GM18517 (cell line): ENCODE results near the gene GPHA2.
"Not testable (repeated sequence)": the region's sequence is repeated elsewhere in the genome, so short reads cannot be mapped to it uniquely, and the experiment has no call there.

Source experiments
- ATAC-seq: cut with Tn5 transposase; IDR thresholded peaks from one replicate; pipeline ENCODE4 v1.9.1; 2021; ENCODE audit warnings: mild to moderate bottlenecking, moderate library complexity; ENCODE audit not compliant: unreplicated experiment

GPHA2 gene

GRCh38 chr11:64935359-64936081 lies at the start of gene GPHA2:
GPHA2 (minus strand) TSS chr11:64935893; CDS start chr11:64935460, 433 bp downstream.
- ATAC-seq: no peak

- ATAC-seq: not testable (repeated sequence)
Observed at GRCh38 chr11:64983339-64983738, 47.6 kb upstream of the GPHA2 start.

GRCh38 chr11:64976651-64977050 lies 41.0 kb upstream of the GPHA2 start:
- no peak for ATAC-seq

GRCh38 chr11:64974124-64974523 lies 38.4 kb upstream of the GPHA2 start:
- ATAC-seq: no peak

GRCh38 chr11:64971421-64972233 lies 35.9 kb upstream of the GPHA2 start, which contains the start of gene MAJIN:
MAJIN (minus strand) TSS chr11:64972108; CDS start chr11:64959405, 12,703 bp downstream.
- no peak for ATAC-seq

GRCh38 chr11:64970731-64971151 lies 35.0 kb upstream of the GPHA2 start:
- no peak for ATAC-seq

- ATAC-seq: no peak
Observed at GRCh38 chr11:64969209-64969608, 33.5 kb upstream of the GPHA2 start.

GRCh38 chr11:64967375-64967774 lies 31.7 kb upstream of the GPHA2 start:
- no peak for ATAC-seq

GRCh38 chr11:64963072-64963631 lies 27.5 kb upstream of the GPHA2 start:
- no peak for ATAC-seq

- ATAC-seq: no peak
Observed at GRCh38 chr11:64960719-64961118, 25.0 kb upstream of the GPHA2 start.

- no peak for ATAC-seq
Observed at GRCh38 chr11:64959498-64959897, 23.8 kb upstream of the GPHA2 start.

GRCh38 chr11:64954201-64954600 lies 18.5 kb upstream of the GPHA2 start:
- ATAC-seq: no peak

GRCh38 chr11:64951529-64951928 lies 15.8 kb upstream of the GPHA2 start:
- ATAC-seq: no peak

GRCh38 chr11:64947208-64947814 lies 11.6 kb upstream of the GPHA2 start:
- ATAC-seq: no peak

GRCh38 chr11:64936539-64936938 lies 846 bp upstream of the GPHA2 start:
- ATAC-seq: no peak

GRCh38 chr11:64934682-64935358 lies 873 bp downstream of the GPHA2 start:
- ATAC-seq: no peak

GRCh38 chr11:64933935-64934681 lies 1.6 kb downstream of the GPHA2 start:
- no peak for ATAC-seq

GRCh38 chr11:64933213-64933934 lies 2.3 kb downstream of the GPHA2 start:
- ATAC-seq: no peak

- no peak for ATAC-seq
Observed at GRCh38 chr11:64932324-64932723, 3.4 kb downstream of the GPHA2 start.
